H1 (cell line): ENCODE results near the gene SHISAL1. TPM values are rescaled to one million over a fixed set of nuclear protein-coding genes. Genes with fewer than 3 reads are reported as not detected.

Experiments
- CTCF ChIA-PET: fragments of 300-600 bp; sonication (Branson Sonifier 250); formaldehyde crosslinking; loops from one replicate; lab custom pipeline; 2021; ENCODE audit not compliant: partially characterized antibody; lab: Charles Lee
- POLR2A ChIA-PET: fragments of 300-600 bp; sonication (Branson Sonifier 250); formaldehyde crosslinking; loops from one replicate; lab custom pipeline; 2021; ENCODE audit warnings: inconsistent platforms; ENCODE audit not compliant: partially characterized antibody; lab: Charles Lee
- DNase-seq, 2 experiments: peaks; one replicate each; pipeline versions ENCODE4 v3.0.0 to v3.0.0-alpha.2; 2010 to 2022; ENCODE audit warnings: low spot score in 2 of 2, low read depth in 1 of 2, mixed read lengths in 1 of 2
- FAIRE-seq: peaks from 2 replicates; lab custom pipeline; 2011; peaks lifted over from hg19 to GRCh38; lab: Jason Lieb, UNC
- H2AFZ ChIP-seq: 2 replicates; pipeline ENCODE4 v1.8.1; 2012; ENCODE audit warnings: low read length, inconsistent platforms
- H2AK5ac ChIP-seq: 2 replicates; pipeline ENCODE4 v1.6.1; 2013; ENCODE audit warnings: low read depth, low read length
- H2BK120ac ChIP-seq: replicated peaks from 2 replicates; pipeline ENCODE3; 2013; ENCODE audit warnings: low read depth, low read length, inconsistent platforms
- H2BK12ac ChIP-seq: 2 replicates; pipeline ENCODE4 v1.6.1; 2013; ENCODE audit warnings: low read depth, low read length
- H2BK15ac ChIP-seq: 2 replicates; pipeline ENCODE4 v1.6.1; 2013; ENCODE audit warnings: low read length
- H2BK20ac ChIP-seq: 2 replicates; pipeline ENCODE4 v1.6.1; 2013; ENCODE audit warnings: low read length
- H2BK5ac ChIP-seq: 2 replicates; pipeline ENCODE4 v1.6.1; 2013; ENCODE audit warnings: low read depth, low read length
- H3K14ac ChIP-seq: 2 replicates; pipeline ENCODE4 v1.6.1; 2013; ENCODE audit warnings: inconsistent platforms; ENCODE audit not compliant: insufficient read length
- H3K18ac ChIP-seq: 2 replicates; pipeline ENCODE4 v1.6.1; 2013; ENCODE audit warnings: low read length; ENCODE audit errors: extremely low read depth
- H3K23ac ChIP-seq: 2 replicates; pipeline ENCODE4 v1.6.1; 2013; ENCODE audit warnings: inconsistent platforms; ENCODE audit not compliant: insufficient read length
- H3K23me2 ChIP-seq: 2 replicates; pipeline ENCODE4 v1.6.1; 2013; ENCODE audit warnings: low read depth, low read length
- H3K27ac ChIP-seq: 2 replicates; pipeline ENCODE4 v1.6.1; 2011; ENCODE audit warnings: low read depth, low read length, inconsistent platforms
- H3K27me3 ChIP-seq, 4 experiments: replicated peaks in 1 of 4; 1 replicate in 1 of 4; 2 replicates in 3 of 4; pipeline versions ENCODE4 v1.6.1 to v1.8.1; 2011 to 2013; ENCODE audit warnings: low read length in 3 of 4, mild to moderate bottlenecking in 3 of 4, inconsistent platforms in 2 of 4, mixed read lengths in 2 of 4, moderate library complexity in 1 of 4; ENCODE audit not compliant: control insufficient read depth in 3 of 4, insufficient read depth in 3 of 4; ENCODE audit errors: extremely low read depth in 1 of 4
- H3K36me3 ChIP-seq, 4 experiments: 2 replicates each; pipeline versions ENCODE4 v1.6.1 to v1.8.1; 2011 to 2013; ENCODE audit warnings: mild to moderate bottlenecking in 4 of 4, low read length in 3 of 4, moderate library complexity in 2 of 4, control low read depth in 1 of 4, inconsistent platforms in 1 of 4; ENCODE audit not compliant: insufficient read depth in 4 of 4, control insufficient read depth in 2 of 4
- H3K4ac ChIP-seq: replicated peaks from 2 replicates; pipeline ENCODE3; 2013; ENCODE audit warnings: low read length, low read depth, mixed read lengths, inconsistent platforms; ENCODE audit not compliant: insufficient read length
- H3K4me1 ChIP-seq, 4 experiments: replicated peaks in 1 of 4; 1 replicate in 1 of 4; 2 replicates in 3 of 4; pipeline versions ENCODE4 v1.6.1 to v1.8.1; 2011 to 2013; ENCODE audit warnings: low read length in 3 of 4, inconsistent platforms in 2 of 4, mixed read lengths in 1 of 4; ENCODE audit not compliant: insufficient read depth in 4 of 4, control insufficient read depth in 3 of 4
- H3K4me2 ChIP-seq, 2 experiments: 2 replicates each; pipeline versions ENCODE4 v1.6.1 to v1.8.1; 2011 to 2013; ENCODE audit warnings: low read depth in 2 of 2, low read length in 2 of 2, control low read depth in 1 of 2, inconsistent platforms in 1 of 2, mild to moderate bottlenecking in 1 of 2; ENCODE audit not compliant: insufficient read depth in 1 of 2
- H3K4me3 ChIP-seq, 4 experiments: fragments of 200-600, 300-600 bp in 1 of 4; sonication (generic), shearing (Covaris generic), sonication (Bioruptor Twin) in 1 of 4; 2 replicates each; pipeline versions ENCODE4 v1.5.1 to v1.8.1; 2011 to 2016; ENCODE audit warnings: low read length in 4 of 4, low read depth in 3 of 4, control low read depth in 2 of 4, inconsistent platforms in 2 of 4, mild to moderate bottlenecking in 2 of 4, mixed read lengths in 1 of 4, moderate library complexity in 1 of 4; ENCODE audit not compliant: insufficient read depth in 2 of 4; ENCODE audit errors: extremely low read depth in 1 of 4
- H3K56ac ChIP-seq: replicated peaks from 2 replicates; pipeline ENCODE3; 2013; ENCODE audit warnings: low read depth, mild to moderate bottlenecking, mixed read lengths, low read length, inconsistent platforms; ENCODE audit not compliant: insufficient read length
- H3K79me1 ChIP-seq: 2 replicates; pipeline ENCODE4 v1.6.1; 2013; ENCODE audit warnings: low read depth, low read length, control low read depth
- H3K79me2 ChIP-seq, 2 experiments: 2 replicates each; pipeline versions ENCODE4 v1.6.1 to v1.8.1; 2012 to 2013; ENCODE audit warnings: low read length in 2 of 2, mild to moderate bottlenecking in 2 of 2, inconsistent platforms in 1 of 2; ENCODE audit not compliant: insufficient read depth in 2 of 2, control insufficient read depth in 1 of 2
- H3K9ac ChIP-seq, 4 experiments: replicated peaks in 1 of 4; 1 replicate in 1 of 4; 2 replicates in 3 of 4; pipeline versions ENCODE4 v1.6.1 to v1.8.1; 2011 to 2013; ENCODE audit warnings: low read depth in 3 of 4, low read length in 3 of 4, control low read depth in 2 of 4, mild to moderate bottlenecking in 2 of 4, moderate library complexity in 2 of 4, inconsistent platforms in 1 of 4; ENCODE audit errors: extremely low read depth in 1 of 4
- H3K9me3 ChIP-seq, 2 experiments: 2 replicates each; pipeline versions ENCODE4 v1.6.1 to v1.8.1; 2012 to 2013; ENCODE audit warnings: mild to moderate bottlenecking in 2 of 2, moderate library complexity in 2 of 2, control low read depth in 1 of 2, inconsistent platforms in 1 of 2, low read depth in 1 of 2, low read length in 1 of 2, mixed read lengths in 1 of 2; ENCODE audit not compliant: insufficient read depth in 2 of 2
- H4K20me1 ChIP-seq, 2 experiments: replicated peaks in 1 of 2; 2 replicates each; pipeline versions ENCODE3 to v1.8.1; 2011 to 2013; ENCODE audit warnings: inconsistent platforms in 2 of 2, low read length in 2 of 2, mild to moderate bottlenecking in 1 of 2; ENCODE audit not compliant: insufficient read depth in 2 of 2, control insufficient read depth in 1 of 2
- H4K5ac ChIP-seq: 2 replicates; pipeline ENCODE4 v1.6.1; 2013; ENCODE audit warnings: low read length, low read depth, mixed read lengths, inconsistent platforms; ENCODE audit not compliant: insufficient read length
- H4K8ac ChIP-seq: 2 replicates; pipeline ENCODE4 v1.8.0; 2013; ENCODE audit warnings: mild to moderate bottlenecking, moderate library complexity, low read length, inconsistent platforms; ENCODE audit not compliant: insufficient read depth; ENCODE audit errors: extremely low read depth
- H4K91ac ChIP-seq: replicated peaks from 2 replicates; pipeline ENCODE3; 2013; ENCODE audit warnings: low read length, mixed read lengths, inconsistent platforms; ENCODE audit not compliant: insufficient read length
- ASH2L ChIP-seq: fragments of 200-600, 300-600 bp; sonication (generic); IDR thresholded peaks from one replicate; pipeline ENCODE4 v1.7.1; 2017; ENCODE audit warnings: low read length
- HDAC2 ChIP-seq, 2 experiments: fragments of 300-600 bp in 1 of 2; sonication (generic) in 1 of 2; IDR thresholded peaks; 2 replicates each; pipeline ENCODE4 v1.6.1; 2011 to 2012; ENCODE audit warnings: low read depth in 2 of 2, low read length in 2 of 2, mild to moderate bottlenecking in 2 of 2, moderate library complexity in 2 of 2, borderline replicate concordance in 1 of 2, inconsistent platforms in 1 of 2
- JUND ChIP-seq: IDR thresholded peaks from 2 replicates; pipeline ENCODE4 v1.6.1; 2011; ENCODE audit warnings: mild to moderate bottlenecking, improper control_type of control experiment, low read length
- NANOG ChIP-seq: IDR thresholded peaks from 2 replicates; pipeline ENCODE4 v1.6.1; 2011; ENCODE audit warnings: low read length, low read depth, mild to moderate bottlenecking, inconsistent platforms; ENCODE audit not compliant: insufficient read depth, poor library complexity, severe bottlenecking
- PHF8 ChIP-seq: fragments of 200-600 bp; sonication (generic); conservative IDR thresholded peaks from 2 replicates; pipeline ENCODE4 v1.7.1; 2012; ENCODE audit warnings: low read depth, mild to moderate bottlenecking, inconsistent platforms, low read length, moderate library complexity
- POU5F1 ChIP-seq: IDR thresholded peaks from 2 replicates; pipeline ENCODE4 v1.6.1; 2011; ENCODE audit warnings: low read depth, mild to moderate bottlenecking, low read length, moderate library complexity
- SAP30 ChIP-seq: fragments of 300-600 bp; sonication (generic); IDR thresholded peaks from 2 replicates; pipeline ENCODE4 v1.7.1; 2012; ENCODE audit warnings: low read length, moderate library complexity, mild to moderate bottlenecking, inconsistent platforms; ENCODE audit not compliant: insufficient read depth, insufficient replicate concordance
- SIX5 ChIP-seq: IDR thresholded peaks from 2 replicates; pipeline ENCODE4 v1.6.1; 2011; ENCODE audit warnings: mild to moderate bottlenecking, low read depth, low read length
- YY1 ChIP-seq: IDR thresholded peaks from 2 replicates; pipeline ENCODE4 v1.6.1; 2011; ENCODE audit warnings: low read depth, mild to moderate bottlenecking, low read length
- WGBS, 2 experiments: shearing (Covaris generic) in 1 of 2; methylation state at CpG; one replicate each; pipeline versions ENCODE4 v1.1.6 to v1.1.7; 2013 to 2015; ENCODE audit warnings: low lambda C conversion rate in 2 of 2, mixed read lengths in 2 of 2, inconsistent platforms in 1 of 2, low coverage in 1 of 2, missing lambda C conversion rate in 1 of 2; ENCODE audit not compliant: insufficient replicate concordance in 2 of 2, insufficient coverage in 1 of 2, insufficient read length in 1 of 2; ENCODE audit errors: extremely low coverage in 1 of 2, missing lambda C conversion rate in 1 of 2; 5-methylcytosine and 5-hydroxymethylcytosine counted together
- polyA plus RNA-seq, 7 experiments: library from polyadenylated mRNA; depleted of rRNA in 3 of 7; stranded (reverse) in 5 of 7; unstranded in 2 of 7; fragments of >200 nt in 5 of 7; fragments of 200-250 nt in 2 of 7; gene quantifications; 1 replicate in 5 of 7; 2 replicates in 1 of 7; 4 replicates in 1 of 7; pipeline versions ENCODE4 v1.2.1 to v1.2.3, GENCODE V29; 2011 to 2013; ENCODE audit warnings: missing spikeins in 2 of 7, mixed read lengths in 2 of 7
- total RNA-seq: library from RNA; stranded (reverse); fragmentation: NEBNext Ultra II Directional; extraction: Animal tissue kit (Norgen Biotek cat#: 25700); gene quantifications from 2 replicates; pipeline ENCODE4 v1.2.1, GENCODE V29; 2021
- TF ChIP-seq, protein P1 (sequence below): IDR thresholded peaks from 2 replicates; pipeline ENCODE4 v1.6.1; 2012; ENCODE audit warnings: inconsistent platforms
- TF ChIP-seq, protein P2 (sequence below): IDR thresholded peaks from 2 replicates; pipeline ENCODE4 v1.6.1; 2011; ENCODE audit warnings: low read length, improper control_type of control experiment

Gene SHISAL1
- total and polyA plus RNA-seq, 2 of the 8 experiments (the other 6 are each of a cell fraction or from before 2014, with no cell fraction given), result 3.7 to 5.8 TPM

DNA sequence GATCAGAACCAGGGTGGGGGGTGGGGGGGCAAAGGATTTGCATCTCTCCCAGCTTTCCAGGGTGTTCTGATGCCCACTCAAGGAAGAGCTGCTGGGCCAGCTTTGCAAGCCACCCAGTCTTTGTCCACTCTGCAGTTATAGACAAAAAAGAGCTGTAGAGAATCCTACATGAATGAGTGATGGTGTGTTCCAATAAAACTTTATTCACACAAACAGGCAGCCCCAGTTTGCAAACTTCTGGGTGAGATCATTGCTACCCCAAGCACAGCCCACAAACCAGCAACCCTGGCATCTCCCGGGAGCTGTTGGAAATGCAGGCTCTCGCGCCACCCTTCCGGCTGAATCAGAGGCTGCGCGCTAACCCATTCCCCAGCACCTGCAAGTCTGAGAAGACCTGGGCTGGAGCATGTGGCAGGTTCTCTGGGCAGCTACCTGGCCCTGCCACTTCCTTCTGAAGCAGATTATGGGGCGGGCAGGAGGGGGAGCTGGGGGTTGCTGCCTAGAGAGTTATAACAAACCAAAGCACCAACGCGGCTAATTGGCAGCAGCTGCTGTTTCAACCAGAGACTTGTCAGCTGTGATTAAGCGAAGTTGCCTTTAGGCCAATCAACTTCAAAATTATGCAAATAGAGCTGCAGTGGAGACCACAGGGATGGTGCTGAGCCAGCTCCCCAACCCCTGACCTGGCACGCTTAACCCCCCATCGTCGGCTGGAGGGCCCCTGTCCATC is 3.8 kb upstream of the SHISAL1 start:
- no peak overlapping the region for H4K8ac ChIP-seq
- TF ChIP-seq HDAC2 (IDR thresholded peaks at IDR 0.05; ENCODE audit: borderline replicate concordance in 1 of 2, low read depth in 2 of 2, low read length in 2 of 2) (no peak), SIX5 (no peak), PHF8 (no peak), POU5F1 (no peak), YY1 (no peak), NANOG (no peak), ASH2L (no peak), SAP30 (no peak), JUND (no peak)
- TF ChIP-seq, protein P1, sequence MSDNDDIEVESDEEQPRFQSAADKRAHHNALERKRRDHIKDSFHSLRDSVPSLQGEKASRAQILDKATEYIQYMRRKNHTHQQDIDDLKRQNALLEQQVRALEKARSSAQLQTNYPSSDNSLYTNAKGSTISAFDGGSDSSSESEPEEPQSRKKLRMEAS, result no peak
- TF ChIP-seq, protein P2, sequence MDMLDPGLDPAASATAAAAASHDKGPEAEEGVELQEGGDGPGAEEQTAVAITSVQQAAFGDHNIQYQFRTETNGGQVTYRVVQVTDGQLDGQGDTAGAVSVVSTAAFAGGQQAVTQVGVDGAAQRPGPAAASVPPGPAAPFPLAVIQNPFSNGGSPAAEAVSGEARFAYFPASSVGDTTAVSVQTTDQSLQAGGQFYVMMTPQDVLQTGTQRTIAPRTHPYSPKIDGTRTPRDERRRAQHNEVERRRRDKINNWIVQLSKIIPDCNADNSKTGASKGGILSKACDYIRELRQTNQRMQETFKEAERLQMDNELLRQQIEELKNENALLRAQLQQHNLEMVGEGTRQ, result no peak

More for the DNA sequence above, 3.8 kb upstream of the SHISAL1 start:
- no peak overlapping the region for H2AK5ac ChIP-seq
- no peaks in the 10 kb centered on the region for H3K23me2 ChIP-seq
- DNase-seq, result no peak
- H3K4me2 ChIP-seq, result no peak overlapping the region
- no peaks in the 10 kb centered on the region for H4K20me1 ChIP-seq
- no peak overlapping the region for H3K4me3 ChIP-seq
- H3K56ac ChIP-seq, result no peak overlapping the region
- no peak overlapping the region for H2BK12ac ChIP-seq
- CTCF ChIA-PET, result interaction anchor here (0.8 to 1.6 kb wide), 4 partner anchors 10 to 323 kb away, joined by 3 to 6 read pairs (median 4); no protein-coding TSS in a partner anchor
- no peak overlapping the region for H2BK5ac ChIP-seq
- H2AFZ ChIP-seq, result no peak overlapping the region
- WGBS, 2 experiments, result 93% methylated on average over 13 of the region's 13 CpGs; no CpG with 5 or more reads in 1 of the 2 experiments
- no peak overlapping the region for H3K27ac ChIP-seq
- FAIRE-seq, result no peak
- no peak overlapping the region for H2BK120ac ChIP-seq
- no peak overlapping the region for H3K4ac ChIP-seq
- no peaks in the 10 kb centered on the region for H3K36me3 ChIP-seq
- H3K18ac ChIP-seq, result no peak overlapping the region
- no peaks in the 10 kb centered on the region for H3K4me1 ChIP-seq
- H3K14ac ChIP-seq, result no peak overlapping the region
- H3K9ac ChIP-seq, result no peak overlapping the region
- H3K79me2 ChIP-seq, result no peaks in the 10 kb centered on the region
- H3K9me3 ChIP-seq, result no peaks in the 10 kb centered on the region
- H3K79me1 ChIP-seq, result no peaks in the 10 kb centered on the region
- no peak overlapping the region for H3K23ac ChIP-seq
- H3K27me3 ChIP-seq, result no peaks in the 10 kb centered on the region
- no peak overlapping the region for H2BK20ac ChIP-seq
- H4K5ac ChIP-seq, result no peak overlapping the region
- POLR2A ChIA-PET, result interaction anchor here (1.1 kb wide), 1 partner anchor 9 kb away, joined by 3 read pairs; no protein-coding TSS in a partner anchor
- no peak overlapping the region for H2BK15ac ChIP-seq
- no peak overlapping the region for H4K91ac ChIP-seq
